ENCODE measurements around the gene RIT2.
A peak's percentile ranks its signal among the peaks of the same experiment; 100 is the strongest.

Gene RIT2

GRCh38 chr18:43115076-43115921 lies at the start of gene RIT2:
RIT2 (minus strand) TSS chr18:43115685.
- DNase-seq (ENCODE audit: low read depth), result no peak

GRCh38 chr18:43161528-43161927 lies 46.0 kb upstream of the RIT2 start:
- DNase-seq (ENCODE audit: low read depth), result peak; percentile 24

DNA sequence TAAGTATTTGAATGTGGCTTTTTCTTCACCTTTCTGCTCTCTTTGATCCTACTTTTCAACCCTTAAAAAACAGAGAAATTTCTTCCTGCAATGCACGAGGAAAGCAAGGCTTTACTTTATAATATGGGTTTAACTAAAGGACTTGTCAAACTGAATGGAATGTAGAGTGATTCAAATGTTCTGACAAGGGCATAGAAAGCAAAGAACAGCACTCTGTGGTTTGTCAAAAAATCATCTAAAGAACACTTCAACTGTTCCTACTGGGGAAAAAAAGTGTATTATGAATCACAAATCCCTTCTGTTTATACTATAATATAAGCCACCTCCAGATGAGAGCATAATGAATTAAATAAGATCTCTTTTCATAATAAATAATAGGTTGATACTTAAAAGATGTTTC lies 45.0 kb upstream of the RIT2 start:
- peak; percentile 24 for DNase-seq (ENCODE audit: low read depth)

- no peak for DNase-seq (ENCODE audit: low read depth)
Observed at GRCh38 chr18:43159926-43160325, 44.4 kb upstream of the RIT2 start.

GRCh38 chr18:43159086-43159770 lies 43.7 kb upstream of the RIT2 start:
- peak; percentile 51 for DNase-seq (ENCODE audit: low read depth)

DNA sequence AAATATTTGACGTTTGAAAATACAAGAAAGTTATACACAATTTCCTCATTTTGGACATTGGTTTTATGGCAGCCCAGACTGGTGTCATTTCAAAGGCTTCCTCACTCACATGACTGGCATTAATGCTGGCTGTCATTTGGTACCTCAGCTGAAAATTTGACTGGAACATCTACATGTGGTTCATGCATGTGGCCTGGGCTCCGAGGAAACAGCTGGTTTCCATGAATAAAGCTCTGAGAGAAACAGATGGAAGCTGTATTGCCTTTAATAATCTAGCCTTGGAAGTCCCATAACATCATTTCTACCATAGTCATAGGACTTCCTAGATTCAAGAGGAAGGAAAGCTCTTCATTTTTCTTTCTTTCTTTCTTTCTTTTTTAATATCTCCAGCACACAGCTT lies 42.9 kb upstream of the RIT2 start:
- DNase-seq (ENCODE audit: low read depth), result no peak

- no peak for DNase-seq (ENCODE audit: low read depth)
Observed at GRCh38 chr18:43155842-43156241, 40.4 kb upstream of the RIT2 start.

DNA sequence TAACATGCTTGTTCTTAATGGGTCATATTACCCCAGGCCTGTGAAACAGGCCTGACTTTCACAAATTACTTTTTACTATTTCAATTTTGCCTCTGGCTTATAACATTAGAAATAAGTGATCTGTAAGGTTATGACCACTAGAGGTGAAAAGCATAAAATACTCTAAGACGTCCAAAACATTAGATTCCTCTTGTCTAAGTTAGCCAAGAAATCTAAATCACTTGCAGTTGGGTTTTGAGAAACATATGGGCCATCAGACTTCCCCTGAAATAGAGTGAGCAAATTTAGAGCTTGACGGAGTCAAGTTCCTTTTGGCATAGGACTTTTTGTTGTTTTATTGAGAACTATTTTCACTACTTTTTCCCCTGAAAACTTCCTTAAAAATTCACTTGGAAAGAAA lies 32.7 kb upstream of the RIT2 start:
- no peak for DNase-seq (ENCODE audit: low read depth)

- no peak for DNase-seq (ENCODE audit: low read depth)
Observed at GRCh38 chr18:43141208-43141607, 25.7 kb upstream of the RIT2 start.

- DNase-seq (ENCODE audit: low read depth), result no peak
Observed at GRCh38 chr18:43139288-43139946, 23.9 kb upstream of the RIT2 start.

- DNase-seq (ENCODE audit: low read depth), result no peak
Observed at GRCh38 chr18:43134876-43135275, 19.4 kb upstream of the RIT2 start.

- DNase-seq (ENCODE audit: low read depth), result no peak
Observed at GRCh38 chr18:43130716-43131260, 15.3 kb upstream of the RIT2 start.

DNA sequence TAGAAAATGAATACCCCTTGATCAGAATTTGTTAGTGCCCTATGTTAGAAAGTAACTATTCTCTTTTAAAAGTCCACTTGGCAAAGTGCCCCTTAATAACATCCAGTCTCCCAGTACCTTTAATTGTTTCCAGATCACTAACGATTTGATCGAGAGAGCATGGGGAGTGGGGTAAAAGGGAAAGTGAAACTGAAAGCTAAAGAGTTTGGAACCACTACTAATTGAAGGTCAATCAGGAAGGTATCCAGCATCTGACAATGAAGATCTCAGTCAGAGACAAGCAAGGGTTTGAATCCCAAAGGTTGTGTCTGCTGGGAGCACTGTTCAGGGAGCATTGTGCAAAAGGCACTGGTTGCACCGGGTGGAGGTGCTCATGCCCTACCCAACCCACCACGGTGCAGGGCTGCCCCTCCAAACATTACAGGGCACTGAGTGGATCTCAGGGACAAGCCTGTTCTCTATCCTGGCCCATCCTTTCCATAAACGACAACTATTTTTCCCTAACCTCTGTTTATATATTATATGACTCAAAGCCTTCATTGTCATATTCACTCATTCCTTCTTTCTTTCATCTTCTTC lies 14.6 kb upstream of the RIT2 start:
- DNase-seq (ENCODE audit: low read depth), result peak; percentile 21

GRCh38 chr18:43125471-43125870 lies 10.0 kb upstream of the RIT2 start:
- no peak for DNase-seq (ENCODE audit: low read depth)

GRCh38 chr18:43122955-43123354 lies 7.5 kb upstream of the RIT2 start:
- DNase-seq (ENCODE audit: low read depth), result no peak

- no peak for DNase-seq (ENCODE audit: low read depth)
Observed at GRCh38 chr18:43116699-43117294, 1.3 kb upstream of the RIT2 start.

GRCh38 chr18:43113220-43113895 lies 2.1 kb downstream of the RIT2 start:
- no peak for DNase-seq (ENCODE audit: low read depth)

- no peak for DNase-seq (ENCODE audit: low read depth)
Observed at GRCh38 chr18:43108882-43109281, 6.6 kb downstream of the RIT2 start.

- no peak for DNase-seq (ENCODE audit: low read depth)
Observed at GRCh38 chr18:43108469-43108868, 7.0 kb downstream of the RIT2 start.

DNA sequence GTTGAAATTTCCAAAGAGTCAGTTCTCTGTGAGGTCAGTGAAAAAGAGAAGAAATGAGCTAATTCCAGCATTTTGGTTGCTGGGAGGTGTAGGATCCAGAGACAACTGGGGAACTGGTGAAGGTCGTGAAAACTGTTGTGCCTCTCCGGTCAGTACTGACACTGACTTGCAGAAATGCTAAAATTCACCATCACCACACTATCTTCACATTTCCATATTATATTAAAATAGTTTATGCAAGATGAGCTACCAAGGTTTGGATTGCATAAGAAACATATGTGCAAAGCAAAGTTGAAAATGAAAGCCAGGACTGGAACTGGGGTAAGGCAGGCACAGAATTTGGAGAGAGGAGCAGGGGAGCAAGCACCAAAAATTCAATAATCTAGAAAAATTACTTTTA lies 21.8 kb downstream of the RIT2 start:
- DNase-seq (ENCODE audit: low read depth), result no peak

GRCh38 chr18:43092539-43092938 lies 22.9 kb downstream of the RIT2 start:
- DNase-seq (ENCODE audit: low read depth), result no peak

All from fibroblast of the conjunctiva (primary cell).